Stimulated activated CD4-positive, alpha-beta T cell treated with anti-CD3 and anti-CD28 coated beads, Interleukin-12 subunit alpha, Interleukin-12 subunit beta, amount 100 ng/mL, for 4 hours (primary cell): ENCODE data around the gene CCDC71.

Experiments
- DNase-seq: peaks from one replicate; pipeline ENCODE4 v3.0.0-alpha.2; 2020

Gene CCDC71

GRCh38 chr3:49165771-49166751, at the start of gene CCDC71:
Gene CCDC71, minus strand, starts transcription at chr3:49166331. Its CDS starts 2,123 bp downstream, at chr3:49164208.
- DNase-seq: peak; percentile 72

DNA sequence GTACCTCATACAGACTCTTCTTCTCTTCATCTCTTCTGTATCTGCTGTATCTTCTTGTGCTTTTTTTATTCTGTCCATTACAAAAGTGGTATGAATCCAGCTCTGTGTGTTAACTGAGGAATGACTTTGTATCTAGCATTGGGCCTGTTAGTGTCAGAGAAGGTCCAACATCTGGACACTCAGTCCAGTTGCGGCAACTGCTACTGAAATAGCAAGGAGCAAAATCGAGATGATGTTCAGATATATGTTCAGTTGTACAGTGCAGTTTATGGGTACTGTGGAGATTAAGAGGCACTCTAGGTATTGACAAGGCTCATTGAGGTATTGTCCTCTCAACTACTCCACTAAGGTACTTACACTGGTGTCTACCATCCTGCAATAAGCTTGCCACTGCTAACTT, 47.9 kb upstream of the CCDC71 start:
- no peak for DNase-seq

GRCh38 chr3:49213541-49213943, 47.4 kb upstream of the CCDC71 start:
- no peak for DNase-seq

DNA sequence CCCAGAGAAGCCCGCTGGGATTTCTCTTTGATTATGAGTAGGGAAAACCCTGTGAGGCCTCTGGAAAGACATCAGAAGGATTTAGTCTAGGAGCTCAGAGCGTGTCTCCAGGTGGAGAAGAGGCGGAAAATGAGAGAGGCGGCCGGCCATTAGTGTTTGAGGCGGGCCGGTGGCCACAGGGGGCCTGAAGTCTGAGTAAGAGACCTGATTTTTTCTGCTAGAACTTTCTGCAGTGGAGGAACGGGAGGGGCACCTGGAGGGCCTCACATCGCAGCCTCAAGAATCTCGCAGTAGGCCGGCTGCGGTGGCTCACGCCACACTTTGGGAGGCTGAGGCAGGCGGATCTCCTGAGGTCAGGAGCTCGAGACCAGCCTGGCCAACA, 33.8 kb upstream of the CCDC71 start:
- DNase-seq: no peak

- peak; percentile 3 for DNase-seq
These were observed 33.2 kb upstream of the CCDC71 start for GRCh38 chr3:49199239-49199899.

DNA sequence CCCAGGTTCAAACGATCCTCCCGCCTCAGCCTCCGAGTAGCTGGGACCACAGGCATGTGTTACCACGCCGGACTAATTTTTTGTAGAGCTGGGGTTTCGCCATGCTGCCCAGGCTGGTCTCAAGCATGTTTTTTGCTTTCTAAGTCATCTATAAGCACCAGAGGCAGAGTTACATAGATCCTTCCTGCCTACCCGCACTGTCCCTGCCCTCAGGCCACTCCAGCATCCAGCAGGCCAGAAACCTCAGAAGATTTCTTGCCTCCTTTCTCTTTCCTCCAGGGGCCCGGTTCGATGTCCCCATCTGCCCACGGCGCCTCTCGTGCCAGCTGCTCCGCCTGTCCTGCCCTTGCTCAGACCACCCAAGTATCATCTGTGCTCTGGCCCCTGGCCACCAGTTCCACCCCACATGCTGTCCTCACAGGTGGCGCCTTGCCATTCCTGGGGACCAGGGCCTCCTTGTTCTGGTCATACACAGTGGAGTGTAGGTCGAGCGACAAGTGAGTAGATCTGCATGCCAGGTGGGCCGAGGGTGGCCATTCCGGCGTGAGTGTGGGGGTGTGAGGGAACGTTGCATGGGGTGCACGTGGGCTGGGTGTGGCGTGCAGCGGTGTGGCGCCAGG, 32.6 kb upstream of the CCDC71 start:
- no peak for DNase-seq

DNA sequence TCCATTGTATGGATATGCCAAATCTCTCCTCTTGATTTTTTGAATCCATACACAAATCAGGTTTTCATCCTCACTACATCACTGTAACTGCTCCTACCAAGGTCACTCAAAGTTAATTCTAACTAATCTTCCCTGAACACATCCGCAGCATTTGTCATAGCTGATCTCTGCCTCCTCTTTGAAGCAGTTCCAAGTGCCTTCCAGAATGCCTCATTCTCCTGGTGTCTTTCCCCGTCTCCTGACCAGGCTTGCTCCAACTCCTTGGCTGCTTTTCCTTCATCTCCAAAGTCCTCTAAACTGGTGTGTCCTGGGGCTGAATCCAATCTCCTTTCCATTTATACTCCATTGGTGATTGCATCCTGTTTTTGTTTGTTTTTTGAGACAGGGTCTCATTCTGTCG, 32.0 kb upstream of the CCDC71 start:
- DNase-seq: no peak

GRCh38 chr3:49191741-49192140, 25.6 kb upstream of the CCDC71 start:
- DNase-seq: no peak

DNA sequence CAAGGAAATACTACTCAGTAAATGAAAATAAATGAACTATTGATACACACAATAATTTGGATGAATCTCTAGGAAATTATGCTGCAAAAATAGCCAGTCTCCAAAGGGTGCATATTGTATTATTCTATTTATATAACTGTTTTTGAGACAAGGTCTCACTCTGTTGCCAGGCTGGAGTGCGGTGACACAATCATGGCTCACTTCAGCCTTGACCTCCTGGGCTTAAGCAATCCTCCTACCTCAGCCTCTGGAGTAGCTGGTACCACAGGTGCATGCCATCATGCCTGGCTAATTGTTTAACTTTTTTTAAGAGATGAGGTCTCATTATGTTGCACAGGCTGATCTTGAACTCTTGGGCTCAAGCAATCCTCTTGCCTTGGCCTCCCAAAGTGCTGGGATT, 17.7 kb upstream of the CCDC71 start:
- DNase-seq: no peak

DNA sequence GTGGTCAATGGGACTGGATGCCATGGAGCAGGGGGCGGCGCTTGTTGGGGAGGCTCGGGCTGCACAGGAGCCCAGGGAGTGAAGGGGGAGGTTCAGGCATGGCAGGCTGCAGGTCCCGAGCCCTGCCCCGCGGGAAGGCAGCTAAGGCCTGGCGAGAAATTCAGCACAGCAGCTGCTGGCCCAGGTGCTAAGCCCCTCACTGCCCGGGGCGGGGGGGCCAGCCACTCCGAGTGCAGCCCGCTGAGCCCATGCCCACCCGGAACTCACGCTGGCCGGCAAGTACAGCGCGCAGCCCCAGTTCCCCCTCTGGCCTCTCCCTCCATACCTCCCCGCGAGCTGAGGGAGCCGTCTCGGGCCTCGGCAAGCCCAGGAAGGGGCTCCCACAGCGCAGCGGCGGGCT, 16.6 kb upstream of the CCDC71 start:
- no peak for DNase-seq

DNA sequence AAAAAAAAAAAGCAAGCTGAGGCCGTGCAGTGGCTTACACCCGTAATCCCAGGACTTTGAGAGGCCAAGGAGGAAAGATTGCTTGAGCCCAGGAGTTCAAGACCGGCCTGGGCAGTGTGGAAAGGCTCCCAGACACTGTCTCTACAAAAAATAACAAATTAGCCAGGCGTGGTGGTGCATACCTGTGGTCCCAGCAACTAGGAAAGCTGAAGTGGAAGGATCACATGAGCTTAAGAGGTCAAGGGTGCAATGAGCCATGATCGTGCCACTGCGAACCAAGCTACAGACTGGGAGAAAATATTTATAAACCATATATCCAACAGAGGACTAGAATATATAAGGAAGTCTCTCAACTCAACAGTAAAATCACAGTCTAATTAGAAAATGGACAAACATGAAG, 15.2 kb upstream of the CCDC71 start:
- no peak for DNase-seq

DNA sequence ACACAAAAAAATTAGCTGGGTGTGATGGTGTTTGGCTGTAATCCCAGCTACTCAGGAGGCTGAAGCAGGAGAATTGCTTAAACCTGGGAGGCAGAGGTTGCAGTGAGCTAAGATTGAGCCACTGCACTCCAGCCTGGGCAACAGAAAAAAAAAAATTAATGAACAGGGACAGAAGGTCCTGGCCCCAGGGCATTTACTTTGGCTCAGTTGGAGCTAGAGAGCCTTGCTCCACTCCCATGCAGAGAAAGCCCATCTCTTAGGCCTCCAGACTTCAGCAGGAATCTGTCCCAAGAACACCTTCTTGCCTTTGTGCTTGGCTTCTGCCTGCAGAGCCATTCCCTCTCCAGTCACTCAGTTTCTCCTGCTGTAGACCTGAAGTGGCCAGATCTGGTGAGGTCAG, 14.0 kb upstream of the CCDC71 start:
- DNase-seq: no peak

DNA sequence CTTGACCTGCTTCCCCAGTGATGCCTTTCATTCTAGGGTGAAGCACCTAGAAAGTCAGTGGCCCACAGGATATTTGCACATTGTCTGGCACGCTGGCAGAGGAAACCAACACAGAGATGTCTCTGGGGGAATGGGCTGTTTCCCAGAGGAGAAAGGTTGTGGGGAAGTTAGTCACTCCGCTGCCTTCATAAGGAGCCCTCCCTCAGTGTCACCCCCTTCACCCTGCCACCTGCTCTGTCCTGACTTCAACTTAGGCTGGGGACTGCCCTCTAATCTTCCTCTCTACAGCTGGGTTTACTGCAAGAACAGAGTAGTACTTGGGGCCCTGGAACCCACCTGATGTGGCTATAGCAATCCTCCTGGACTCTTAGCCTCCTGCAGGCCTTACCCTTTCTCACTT, 10.9 kb upstream of the CCDC71 start:
- DNase-seq: no peak

DNA sequence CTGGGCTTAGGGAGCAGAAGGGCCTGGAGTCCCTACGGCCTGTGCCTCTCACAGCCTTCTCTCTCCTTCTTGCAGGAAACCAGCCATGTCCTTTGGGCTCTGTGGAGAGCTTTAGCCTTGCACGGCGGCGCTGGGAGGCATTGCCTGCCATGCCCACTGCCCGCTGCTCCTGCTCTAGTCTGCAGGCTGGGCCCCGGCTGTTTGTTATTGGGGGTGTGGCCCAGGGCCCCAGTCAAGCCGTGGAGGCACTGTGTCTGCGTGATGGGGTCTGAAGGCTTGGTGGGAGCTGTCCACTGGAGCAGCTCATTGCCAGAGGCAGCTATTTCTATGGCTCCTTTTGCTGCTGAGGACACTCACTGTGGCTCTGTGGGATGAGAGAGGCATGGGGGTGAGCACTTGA, 9.4 kb upstream of the CCDC71 start:
- DNase-seq: no peak

- no peak for DNase-seq
These were observed 8.4 kb upstream of the CCDC71 start for GRCh38 chr3:49174397-49174985.

DNA sequence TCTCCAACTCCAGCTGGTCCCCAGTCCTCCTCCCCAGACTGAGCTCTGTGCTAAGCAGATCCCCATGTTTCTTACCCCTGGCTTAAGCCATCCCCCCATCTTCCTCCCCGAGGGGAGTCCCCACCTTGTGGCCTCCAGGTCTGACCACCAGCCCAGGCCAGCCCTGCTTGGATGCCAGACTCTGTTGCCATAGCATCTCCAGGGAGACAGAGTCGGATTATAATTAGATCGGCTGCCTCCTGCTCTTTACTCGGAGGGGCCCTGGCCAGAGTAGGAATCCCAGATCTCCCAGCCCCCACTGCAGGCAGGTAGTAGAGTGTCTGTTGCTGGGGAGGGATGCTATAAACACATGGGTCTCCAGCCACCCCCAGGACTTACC, 7.7 kb upstream of the CCDC71 start:
- DNase-seq: no peak

DNA sequence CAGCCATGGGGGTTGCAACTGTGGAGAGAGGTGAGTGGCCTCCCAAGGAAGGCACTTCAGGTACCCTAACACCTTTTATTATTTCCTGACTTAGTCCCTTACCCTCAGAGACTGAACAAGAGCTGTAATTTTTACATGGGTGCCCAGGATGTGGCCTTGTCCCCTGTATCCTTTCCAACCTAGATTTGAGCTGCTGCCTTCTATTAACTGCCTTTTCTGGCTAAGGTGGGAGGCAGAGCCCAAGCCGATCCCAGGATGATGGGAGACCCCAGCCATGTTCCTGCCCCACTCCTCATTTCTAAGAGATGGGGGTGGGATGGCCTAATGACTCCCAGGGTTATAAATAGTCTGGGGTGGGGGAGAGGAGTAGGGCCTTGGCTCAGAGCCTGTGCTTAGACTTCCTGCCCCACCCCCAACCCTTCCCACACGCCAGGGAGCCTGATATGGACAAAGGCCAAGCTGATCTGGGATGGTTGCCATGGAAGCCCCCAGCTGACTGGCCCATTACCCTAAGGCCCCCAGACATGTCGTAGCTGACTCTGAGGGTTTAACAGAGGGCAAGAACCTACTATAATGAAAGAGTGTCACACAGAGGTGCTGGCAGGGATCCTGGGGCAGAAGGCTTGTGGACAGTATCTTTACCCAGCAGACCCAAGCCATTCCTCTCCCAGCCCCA, 7.1 kb upstream of the CCDC71 start:
- DNase-seq: no peak

DNA sequence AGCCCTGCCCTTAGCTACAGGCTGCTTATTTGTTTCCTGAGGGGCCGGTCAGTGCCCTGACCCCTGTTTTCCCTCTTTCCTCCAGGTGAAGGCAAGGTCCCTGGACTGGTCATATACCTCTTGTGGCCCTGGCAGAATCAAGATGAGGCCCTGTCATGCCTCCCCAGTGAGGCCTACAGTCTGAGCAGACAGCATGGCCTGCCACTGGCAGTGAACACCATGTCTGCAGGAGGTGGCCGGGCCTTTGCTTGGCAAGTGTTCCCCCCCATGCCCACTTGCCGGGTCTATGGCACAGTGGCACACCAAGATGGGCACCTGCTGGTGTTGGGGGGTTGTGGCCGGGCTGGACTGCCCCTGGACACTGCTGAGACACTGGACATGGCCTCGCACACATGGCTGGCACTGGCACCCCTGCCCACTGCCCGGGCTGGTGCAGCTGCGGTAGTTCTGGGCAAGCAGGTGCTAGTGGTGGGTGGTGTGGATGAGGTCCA, 6.5 kb upstream of the CCDC71 start:
- DNase-seq: no peak

DNA sequence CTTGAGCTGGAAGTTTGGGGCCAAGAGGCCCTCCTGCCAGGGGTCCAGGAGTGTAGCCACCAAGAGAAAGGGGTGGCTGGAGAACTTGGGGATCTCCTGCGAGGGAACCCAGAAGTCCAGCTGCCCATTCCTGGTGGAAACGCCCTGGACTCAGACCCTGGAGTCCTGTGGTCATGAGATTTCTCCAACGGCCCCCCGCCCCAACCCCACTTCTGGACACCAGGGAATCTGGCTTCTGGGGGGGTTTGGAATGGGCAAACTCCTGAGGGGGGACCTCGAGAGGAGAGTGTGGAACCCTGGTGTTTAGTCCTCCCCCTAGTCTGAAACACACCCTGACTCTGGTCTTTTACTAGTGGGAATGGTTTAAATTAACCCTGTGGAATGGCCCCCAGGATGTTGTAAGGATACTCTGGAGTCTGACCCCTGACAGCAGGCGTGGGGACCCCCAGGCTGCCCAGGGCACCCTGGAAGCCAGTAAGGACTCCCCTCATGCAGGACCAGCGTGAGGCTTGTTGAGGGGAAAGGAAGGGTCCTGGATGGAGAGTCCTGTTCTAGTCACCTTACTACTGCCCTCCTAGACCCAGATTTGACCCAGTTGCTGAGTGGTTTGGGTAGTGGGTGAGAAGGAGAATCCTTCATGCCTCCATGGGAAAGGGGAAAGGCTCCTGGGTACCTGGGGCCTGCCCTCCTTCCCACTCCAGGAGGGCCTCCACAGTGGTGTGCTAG, 5.8 kb upstream of the CCDC71 start:
- no peak for DNase-seq

- DNase-seq: peak; percentile 83
These were observed 5.1 kb upstream of the CCDC71 start, which contains the start of gene KLHDC8B for GRCh38 chr3:49171119-49171774. Gene KLHDC8B, plus strand, starts transcription at chr3:49171598. Its CDS starts 1,172 bp downstream, at chr3:49172770.

DNA sequence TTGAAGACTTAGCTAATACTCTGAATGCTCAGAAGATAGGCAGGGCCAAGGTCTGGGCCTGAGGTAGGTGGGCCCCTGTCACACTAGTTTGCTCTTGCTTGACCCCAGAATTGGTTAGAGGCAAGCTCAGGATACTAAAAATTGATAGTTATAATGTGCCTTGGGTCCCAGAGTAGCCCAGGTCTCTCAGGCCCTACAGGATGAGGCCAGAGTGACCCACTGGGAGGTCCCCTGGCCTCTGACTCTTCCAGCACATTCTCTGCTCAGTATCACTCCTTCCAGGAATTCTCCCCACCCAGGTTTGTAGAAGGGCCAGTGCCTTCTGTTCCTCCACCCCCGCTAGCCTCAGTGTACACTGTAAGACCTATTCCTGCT, 4.6 kb upstream of the CCDC71 start:
- DNase-seq: no peak
